Activated CD4-positive, CD25-positive, alpha-beta regulatory T cell (primary cell): ENCODE results near the gene PARP12.

Experiments
- DNase-seq, 4 experiments: peaks; one replicate each; lab custom pipeline; 2025; lab: John Stamatoyannopoulos, UW

PARP12 gene

DNA sequence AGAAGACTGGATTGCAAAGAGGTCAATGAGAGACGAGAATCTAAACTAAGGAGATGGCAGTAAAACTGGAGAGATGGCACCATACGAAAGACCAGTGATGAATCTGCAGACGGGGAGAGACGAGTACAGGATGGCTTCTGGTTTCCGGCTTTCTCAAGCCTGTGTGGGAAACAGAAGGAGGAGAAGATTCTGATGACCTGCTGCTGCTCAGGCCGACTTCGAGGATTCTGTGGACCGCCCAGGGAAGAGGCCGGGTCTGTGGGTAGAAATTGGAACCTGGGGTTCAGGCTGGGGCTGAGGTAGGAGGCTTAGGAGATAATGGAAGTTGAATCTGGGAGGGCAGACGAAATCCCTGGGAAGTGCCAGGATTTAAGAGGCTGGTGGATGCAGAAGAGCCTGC, 48.6 kb downstream of the PARP12 start:
- DNase-seq = no peak

DNA sequence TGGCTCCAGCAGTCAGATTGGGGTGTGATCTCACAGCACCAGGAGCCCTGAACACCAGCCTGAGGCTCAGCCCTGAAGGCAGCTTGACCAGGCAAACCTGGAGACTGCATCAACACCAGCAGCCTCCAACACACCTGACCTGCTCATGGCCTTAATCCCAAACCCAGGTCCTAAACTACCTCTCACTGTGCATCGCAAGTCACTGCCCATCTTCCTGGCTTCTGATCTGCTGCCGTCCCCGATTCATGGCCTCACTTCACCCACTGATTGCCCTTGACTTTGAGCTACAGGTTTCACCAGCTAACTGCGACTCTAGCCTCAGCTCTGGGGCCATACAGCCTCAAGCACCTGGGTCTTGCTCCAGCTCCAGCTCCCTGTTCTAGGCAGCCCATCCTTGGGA, 49.1 kb downstream of the PARP12 start:
- DNase-seq = no peak

DNA sequence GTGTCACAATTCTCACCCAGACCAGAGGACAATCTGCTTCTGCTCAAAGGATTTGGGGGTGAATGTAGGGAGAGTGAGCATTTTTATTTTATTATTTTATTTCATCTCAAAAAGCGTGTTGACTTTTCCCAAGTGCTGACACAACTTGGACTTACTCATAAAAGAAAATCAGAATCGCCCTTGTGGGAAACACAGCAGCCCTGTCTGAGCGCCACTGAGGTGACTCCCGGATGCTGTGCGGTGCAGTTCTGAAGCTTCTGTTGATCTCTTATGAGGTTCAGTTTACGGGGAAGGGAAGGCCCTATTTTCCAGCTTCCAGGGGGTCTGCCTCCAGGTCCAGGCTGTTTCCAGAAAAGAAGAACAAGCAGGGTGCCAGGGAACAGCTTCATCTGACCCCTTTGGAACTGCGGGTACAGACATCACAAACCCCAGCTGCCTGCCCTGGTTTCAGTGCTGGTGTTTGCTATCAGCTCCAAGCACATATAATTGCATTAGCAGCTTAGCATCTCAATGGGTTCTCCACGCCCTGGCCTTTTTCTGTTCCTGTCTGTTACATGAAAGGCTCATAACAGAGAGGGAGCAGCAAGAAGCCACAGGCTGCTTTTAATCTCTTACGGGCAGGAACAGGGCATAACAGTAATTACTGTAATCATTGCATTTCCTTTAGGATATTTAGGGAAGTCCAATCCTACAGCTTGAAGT, 52.4 kb downstream of the PARP12 start:
- DNase-seq = no peak

DNA sequence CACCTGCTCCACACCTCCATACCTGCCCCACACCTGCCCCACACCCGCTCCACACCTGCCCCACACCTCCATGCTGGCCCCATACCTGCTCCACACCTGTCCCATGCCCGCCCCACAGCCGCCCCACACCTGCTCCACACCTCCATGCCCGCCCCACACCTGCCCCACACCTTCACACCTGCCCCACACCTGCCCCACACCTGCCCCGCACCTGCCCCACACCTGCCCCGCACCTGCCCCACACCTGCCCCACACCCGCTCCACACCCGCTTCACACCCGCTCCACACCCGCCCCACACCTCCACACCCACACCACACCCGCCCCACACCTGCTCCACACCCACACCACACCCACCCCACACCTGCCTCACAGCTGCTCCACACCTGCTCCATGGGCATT, 53.0 kb downstream of the PARP12 start:
- DNase-seq = no peak

DNA sequence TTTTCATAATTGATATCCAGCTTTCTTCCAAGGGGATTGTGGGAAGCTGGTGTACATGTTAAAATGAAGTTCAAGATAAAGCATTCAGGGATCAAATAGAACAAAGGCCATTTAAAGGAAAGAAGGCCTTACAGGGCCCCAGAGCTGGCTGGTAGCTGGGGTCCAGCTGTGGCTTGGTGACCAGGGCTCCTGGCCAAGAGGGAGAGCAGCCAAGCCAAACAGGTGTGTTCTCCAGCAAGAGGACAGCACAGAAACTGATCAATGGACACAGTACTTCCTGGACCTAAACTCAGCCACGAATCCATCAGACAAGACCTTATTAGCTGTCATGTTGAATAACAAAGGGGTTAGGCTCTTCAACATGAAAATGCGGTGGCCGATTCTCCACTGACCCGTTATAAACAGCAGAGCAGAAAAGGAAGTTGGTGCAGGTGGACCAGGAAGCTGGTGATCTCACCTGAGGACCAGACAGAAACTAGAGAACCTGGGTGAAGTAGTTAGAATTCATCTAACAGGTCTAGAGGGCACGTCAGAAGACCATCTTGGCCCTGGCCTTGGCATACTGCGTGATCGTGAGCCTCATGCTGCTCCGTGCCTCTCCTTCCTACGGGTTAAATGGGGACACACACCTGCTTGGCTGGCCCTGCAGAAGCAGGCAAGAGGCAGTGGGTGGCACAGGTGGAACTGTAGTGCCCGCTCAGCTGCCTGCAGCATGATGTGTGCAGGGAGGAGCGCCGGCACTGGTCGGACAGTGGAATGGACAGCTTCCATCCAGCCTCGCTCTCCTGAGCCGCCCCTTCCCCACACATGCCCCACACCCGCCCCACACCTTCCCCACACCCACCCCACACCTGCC, 53.8 kb downstream of the PARP12 start:
- no peak for DNase-seq

DNA sequence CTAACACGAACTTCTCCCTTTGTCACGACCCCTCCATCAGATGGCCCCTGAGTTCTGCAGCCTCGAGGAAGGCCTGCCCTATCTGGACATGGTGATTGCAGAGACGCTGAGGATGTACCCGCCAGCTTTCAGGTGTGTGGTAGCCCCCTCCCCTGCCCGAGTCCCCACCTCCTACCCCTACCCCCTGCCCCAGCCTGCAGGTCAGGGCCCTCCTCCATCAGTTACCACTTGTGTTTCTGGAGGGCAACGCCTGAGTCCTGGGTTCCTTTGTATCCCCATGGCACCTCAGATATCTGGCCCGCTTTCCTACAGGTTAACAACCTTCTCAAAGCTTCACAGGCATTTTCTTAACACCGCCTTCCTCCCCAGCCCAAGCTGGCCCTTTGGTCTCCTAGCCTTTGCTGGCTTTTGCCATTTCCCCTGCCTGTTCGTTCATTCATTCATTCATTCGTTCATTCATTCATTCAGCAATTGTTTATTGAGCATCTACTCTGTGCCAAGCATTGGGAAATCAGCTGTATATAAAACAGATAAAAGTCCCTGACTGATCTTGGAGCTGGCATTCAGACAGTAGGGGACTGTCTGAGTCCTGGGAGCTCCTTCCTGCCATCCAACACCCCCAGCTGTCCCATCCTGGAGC, 55.6 kb downstream of the PARP12 start:
- DNase-seq = no peak

DNA sequence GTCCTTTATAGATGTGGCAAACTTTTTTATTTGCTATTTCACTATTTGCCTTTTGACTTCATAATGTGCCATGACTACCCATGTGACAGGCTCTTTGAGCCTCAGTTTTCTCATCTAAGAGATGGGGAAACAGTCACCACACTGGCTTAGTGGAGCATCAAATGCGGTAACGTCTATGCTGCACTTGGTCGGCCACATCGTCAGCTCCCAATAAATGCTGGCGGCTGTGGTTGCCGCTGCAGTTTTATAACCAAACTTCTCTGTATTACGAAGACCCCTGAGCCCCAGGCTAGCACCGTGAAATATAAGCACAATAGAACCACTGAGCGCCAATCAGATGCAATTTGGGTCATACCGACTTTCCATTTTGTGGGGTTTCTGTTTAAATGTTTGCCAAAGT, 56.2 kb downstream of the PARP12 start:
- no peak for DNase-seq

DNA sequence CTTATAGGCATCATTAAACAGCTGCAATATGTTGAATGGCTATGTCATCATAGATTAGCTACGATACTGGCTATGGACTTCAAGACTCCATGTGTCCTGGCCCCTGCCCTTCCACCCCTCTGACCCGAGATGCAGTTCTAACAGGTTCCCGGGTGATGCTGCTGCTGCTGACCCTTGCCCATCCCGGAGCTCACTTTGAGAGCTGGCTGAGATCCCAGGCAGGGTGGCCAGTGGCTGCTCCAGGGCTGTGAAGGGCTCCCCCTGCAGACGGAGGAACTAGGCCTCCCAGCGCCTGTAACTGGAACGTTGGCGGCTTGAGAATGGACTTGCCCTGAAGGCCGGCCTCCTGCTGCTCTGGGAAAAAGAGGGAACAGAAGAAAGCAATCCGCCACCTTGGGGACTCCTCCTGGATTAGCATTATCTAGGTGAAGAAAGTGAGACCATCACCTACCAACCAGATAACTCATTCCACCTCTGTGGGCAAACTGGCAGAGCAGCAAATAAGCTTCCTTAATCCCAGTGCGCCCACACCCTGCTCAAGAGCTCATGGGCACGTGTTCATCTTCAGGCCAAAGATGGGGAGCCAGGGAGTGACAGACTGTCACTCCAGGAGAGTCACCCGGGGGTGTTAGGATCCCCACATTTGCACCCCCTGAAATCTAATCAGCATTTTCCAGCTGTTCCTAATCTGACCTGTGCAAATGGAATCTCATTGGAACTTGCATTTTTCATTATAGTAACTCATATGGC, 56.8 kb downstream of the PARP12 start:
- DNase-seq = no peak

DNA sequence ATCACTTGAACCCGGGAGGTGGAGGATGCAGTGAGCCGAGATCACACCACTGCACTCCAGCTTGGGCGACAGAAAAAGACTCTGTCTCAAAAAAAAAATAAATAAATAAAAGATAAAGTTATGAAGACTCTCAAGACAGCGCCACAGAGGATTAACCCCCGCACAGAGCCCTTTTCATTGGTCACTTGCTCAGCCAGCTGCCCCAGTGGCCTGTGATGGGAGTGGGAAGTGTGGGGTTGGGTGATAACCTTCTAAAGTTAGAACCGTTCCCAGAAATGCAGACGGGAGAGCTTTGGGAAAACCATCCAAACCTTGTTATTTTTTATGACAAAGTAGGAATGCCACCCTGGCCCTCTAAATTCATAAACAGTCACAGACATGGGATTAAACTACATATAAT, 57.4 kb downstream of the PARP12 start:
- no peak for DNase-seq

DNA sequence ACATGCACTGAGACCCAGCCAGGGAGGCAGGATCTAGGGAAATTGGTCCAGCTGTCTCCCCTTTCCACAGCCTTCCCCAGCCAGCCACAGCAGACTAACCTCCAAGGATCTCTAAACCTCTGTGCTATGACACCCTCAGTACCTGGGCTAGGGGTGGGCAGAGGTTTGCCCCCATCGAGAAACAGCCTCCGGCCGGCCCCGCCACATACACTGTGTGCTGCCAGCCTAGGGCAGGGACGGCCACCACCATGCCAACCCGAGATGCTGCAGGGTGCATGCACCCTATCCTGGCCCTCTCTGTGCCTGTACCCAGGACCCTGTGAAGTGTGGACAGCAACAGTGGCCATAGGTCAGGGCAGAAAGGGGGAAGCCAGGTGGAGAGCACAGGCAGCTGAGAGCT, 58.1 kb downstream of the PARP12 start:
- DNase-seq = no peak

DNA sequence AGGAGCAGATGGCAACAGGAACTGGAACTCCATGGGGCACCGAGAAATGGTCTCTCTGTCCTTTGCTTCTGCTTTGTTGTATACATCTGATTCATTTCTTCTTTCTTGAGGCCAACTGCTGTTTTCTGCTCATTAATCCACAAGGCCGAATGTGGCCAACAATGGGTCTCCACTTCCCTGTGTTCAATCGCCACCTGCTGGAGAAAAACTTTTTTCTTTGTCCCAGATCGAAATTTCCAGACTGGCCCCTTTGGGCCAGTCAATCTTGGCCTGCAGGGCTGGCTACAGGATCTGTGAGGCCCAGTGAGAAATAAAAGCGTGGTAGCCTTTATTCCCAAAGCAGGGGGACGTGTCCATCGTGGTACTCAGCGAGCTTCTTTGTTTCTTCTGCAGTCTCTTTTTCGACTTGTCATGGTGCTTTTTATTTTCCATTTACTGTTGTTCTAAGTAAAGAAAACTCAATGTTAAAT, 58.8 kb downstream of the PARP12 start:
- no peak for DNase-seq

DNA sequence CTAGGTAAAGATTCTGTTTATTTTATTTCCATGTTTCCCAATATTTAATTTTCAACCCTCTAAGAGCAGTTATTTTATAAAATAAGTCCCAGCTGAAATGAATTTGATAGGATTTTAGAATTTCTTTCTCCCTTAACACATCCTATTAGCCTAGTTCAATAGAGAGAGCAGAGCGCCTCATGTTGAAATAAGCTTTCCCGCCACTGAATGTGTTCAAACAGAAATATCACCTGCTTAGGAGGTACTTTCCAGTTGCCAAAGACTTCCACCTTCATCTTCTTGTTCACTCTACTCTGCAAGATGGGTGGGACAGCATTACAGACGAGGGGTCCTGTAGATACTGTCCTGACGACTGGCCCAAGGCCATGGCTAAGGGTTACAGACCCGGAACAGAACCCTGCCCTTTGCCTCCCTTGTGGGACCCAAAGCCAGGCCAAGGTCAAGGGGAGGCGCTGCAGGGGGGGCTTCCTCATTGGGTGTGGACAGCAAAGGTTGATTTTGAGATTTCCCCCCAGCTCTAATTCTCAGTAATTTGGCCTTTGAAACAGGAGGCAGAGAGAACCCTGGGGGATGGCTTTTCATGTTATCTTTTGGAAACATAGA, 62.0 kb downstream of the PARP12 start:
- no peak for DNase-seq

DNA sequence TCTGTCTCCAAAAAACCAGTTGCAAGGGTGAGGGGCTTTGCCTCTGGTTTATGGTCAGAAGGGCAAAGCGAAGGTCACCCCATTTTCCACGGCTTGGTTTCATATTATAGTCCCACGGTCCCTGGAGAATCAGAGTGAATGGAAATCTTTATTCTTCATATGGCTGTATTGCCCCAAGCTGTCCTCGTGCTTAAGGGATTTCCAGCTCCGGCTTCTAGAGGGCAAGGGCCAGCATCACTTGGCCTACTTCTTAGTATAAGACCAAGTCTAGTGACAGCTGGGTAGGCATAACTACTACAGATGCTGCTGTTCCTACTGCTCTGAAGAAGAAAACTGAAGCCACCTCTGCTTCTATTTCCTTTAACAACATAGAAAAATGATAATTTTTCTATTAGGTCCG, 63.2 kb downstream of the PARP12 start:
- no peak for DNase-seq

DNA sequence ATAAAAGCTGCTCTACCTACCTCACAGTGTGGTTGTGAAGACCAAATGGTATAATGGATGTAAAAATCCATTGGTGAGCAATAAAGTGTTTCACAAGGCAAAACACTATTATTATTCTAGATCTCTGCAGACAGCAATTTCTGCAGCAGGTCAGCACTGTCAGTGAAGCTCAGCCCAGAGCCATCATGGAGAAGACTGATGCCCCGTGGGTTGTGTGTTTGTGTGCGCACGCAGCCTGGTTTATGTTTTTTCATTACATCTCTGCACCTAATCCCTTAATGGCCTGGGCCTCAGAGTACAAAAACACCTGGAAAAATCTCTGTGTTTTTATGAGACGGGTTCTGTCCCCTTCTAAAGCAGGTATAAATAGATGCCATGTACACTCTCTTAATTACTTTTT, 64.2 kb downstream of the PARP12 start:
- no peak for DNase-seq

DNA sequence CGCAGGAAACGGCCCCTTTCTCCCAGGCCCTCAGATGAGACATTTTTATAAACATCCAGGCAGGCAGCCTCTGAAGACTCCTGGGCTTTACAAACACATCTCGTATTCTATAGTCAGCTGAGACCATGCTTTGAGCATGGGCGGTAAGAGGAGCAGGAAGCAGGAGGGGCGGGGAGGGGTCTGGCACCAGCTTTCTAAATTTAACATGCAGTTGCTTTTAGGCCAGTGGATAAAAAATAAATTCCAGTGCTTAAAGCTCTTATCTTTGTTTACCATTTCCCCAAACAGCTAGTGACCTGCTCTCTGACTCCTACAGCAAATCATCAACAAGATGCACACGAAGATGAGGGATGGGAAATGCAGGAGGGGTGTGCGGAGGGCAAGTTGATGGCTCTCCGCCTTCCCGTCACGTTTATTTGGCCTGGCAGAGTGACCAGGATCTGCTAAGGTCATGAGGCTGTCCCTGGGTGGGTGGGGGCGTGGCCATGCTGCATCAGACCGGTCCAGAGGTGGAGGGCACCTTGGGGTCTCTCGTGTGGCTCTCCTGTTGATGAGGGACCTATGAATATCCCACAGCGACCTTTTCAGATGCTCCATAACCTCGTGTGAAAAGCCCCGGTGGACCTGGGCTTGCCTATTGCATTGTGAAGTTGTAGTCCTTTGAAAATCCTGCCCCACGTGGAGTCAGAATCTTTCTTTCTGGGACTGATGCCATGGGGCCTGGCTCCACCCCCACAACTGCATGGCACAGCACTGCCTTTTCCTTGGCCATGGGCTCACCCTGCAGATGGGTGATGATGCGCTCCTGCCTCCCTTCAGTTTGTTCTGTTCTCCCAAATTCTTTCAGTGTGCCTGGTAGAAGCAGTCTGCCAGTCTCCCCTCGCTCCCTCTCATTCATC, 67.5 kb downstream of the PARP12 start:
- no peak for DNase-seq

DNA sequence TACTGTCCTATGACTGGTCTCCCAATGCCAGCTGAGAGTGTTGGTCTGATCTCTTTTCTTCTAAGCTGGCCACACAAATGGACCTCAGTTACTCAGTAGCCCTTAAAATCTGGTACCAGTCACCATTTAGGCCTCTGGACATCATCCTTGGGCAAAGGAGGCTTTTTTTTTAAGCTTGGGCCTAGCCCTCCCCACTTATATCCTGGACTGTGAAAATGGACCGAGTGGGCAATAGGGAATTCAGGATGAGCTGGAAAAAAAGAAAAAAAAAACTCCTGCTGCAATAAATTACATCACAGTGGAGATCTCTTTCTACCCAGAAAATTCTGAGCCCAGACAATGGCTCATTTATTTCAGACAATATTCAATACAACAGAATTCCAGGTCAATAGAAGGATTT, 68.4 kb downstream of the PARP12 start:
- DNase-seq = no peak

DNA sequence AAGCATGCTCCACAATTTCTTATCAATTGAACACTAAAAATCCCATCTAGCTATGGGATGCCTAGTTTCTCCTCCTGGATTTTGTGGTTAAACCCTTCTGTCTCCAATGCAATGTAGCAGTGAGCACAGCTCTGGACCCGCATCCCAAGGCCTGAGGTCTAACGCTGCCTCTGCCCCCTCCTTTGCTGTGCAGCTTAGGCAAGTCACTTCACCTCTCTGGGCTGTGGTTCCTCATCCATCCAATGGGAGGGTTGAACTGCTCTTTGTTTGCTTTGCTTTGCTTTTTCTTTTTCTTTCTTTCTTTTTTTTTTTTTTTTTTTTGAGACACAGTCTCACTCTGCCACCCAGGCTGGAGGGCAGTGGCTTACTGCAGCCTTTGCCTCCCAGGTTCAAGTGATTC, 69.2 kb downstream of the PARP12 start:
- no peak for DNase-seq

DNA sequence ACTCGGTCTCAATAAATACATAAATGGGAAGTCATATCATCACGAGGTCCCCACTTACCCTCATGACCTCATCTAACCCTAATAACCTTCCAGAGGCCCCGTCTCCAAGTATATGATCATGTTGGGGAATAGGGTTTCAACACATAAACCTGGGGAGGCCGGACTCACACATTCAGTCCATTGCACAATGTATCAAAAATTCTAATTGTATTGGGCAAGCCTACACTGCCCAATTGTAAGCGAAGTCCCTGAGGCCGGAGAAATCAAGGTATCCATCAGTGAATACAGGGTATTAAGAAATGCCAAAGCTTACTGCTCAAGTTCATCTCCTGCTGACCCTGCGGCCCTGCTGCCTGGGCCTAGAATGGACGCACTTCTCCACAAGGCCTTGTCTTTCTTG, 69.6 kb downstream of the PARP12 start:
- DNase-seq = no peak

DNA sequence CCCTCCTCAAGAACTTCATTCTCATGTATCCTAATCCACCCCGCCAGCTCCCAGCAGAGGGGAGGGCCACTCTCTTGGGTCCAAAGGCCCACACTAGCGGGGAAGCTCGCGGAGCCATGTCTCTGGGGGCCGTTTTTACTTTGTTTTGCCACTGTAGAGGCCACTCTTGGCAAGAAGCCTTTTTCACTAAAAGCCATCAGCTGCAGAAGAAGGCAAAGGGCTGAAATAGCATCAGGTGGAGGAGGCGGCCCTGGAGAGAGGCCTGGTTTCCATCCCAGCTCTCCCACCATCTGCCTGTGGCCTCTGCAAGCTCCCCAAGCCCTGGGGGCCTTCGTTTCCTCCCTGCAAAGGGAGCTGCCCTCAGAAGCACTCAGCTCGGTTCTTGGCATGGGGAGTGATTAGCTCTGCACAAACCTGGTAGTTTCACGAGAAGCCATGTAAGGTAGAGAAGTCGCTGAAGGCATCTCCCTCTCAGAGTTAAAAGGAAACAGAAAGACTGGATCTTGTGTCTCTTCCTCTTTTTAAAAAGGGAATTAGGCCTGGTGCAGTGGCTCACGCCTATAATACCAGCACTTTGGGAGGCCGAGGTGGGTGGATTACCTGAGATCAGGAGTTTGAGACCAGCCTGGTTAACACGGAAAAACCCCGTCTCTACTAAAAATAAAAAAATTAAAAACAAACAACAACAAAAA, 70.3 kb downstream of the PARP12 start:
- no peak for DNase-seq

DNA sequence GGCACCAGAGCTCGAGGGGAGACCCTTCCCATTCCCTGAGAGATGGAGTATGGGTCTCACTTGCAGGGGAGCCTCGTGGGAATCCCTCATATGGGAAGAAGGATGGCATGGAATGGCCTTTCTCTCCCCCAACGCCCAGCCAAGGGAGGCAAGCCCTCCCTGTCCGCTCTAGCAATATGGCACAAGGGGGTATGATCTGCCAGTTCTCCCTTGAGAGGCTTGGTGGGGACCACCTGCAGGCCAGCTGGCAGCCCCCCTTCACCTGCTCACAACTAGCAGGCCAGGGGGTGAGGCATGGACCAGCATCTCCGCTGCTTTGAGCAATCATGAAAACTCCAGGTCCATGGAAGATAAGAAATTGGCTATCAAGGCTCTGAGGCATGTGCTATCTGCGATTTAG, 70.8 kb downstream of the PARP12 start:
- no peak for DNase-seq
